Transverse colon (tissue), 4 donors: ENCODE data around the gene RELT. TPM values are rescaled to one million over a fixed set of nuclear protein-coding genes. Genes with fewer than 3 reads are reported as not detected.

Experiments
- DNase-seq: peaks from one replicate; pipeline ENCODE4 v3.0.0-alpha.2; 2019
- H3K27ac ChIP-seq, 4 donors: fragments of 200-600 bp; sonication (generic); 2 replicates each; pipeline ENCODE4 v1.5.1; 2016 to 2018; ENCODE audit warnings: inconsistent platforms in 4 of 4
- H3K27me3 ChIP-seq: fragments of 200-600 bp; sonication (generic); 2 replicates; pipeline ENCODE4 v1.5.1; 2017; ENCODE audit warnings: inconsistent platforms
- H3K36me3 ChIP-seq, 4 donors: fragments of 200-600 bp; sonication (generic); 2 replicates each; pipeline ENCODE4 v1.5.1; 2017 to 2019; ENCODE audit warnings: inconsistent platforms in 4 of 4
- H3K4me1 ChIP-seq, 4 donors: fragments of 200-600 bp; sonication (generic); 2 replicates each; pipeline ENCODE4 v1.5.1; 2017 to 2020; ENCODE audit warnings: inconsistent platforms in 4 of 4
- H3K4me3 ChIP-seq, 4 donors: fragments of 200-600 bp; sonication (generic); 1 replicate in 1 of 4; 2 replicates in 3 of 4; pipeline versions ENCODE4 v1.5.1 to v1.6.1; 2017 to 2019; ENCODE audit warnings: inconsistent platforms in 4 of 4
- H3K9me3 ChIP-seq, 2 donors: fragments of 200-600 bp; sonication (generic); 2 replicates each; pipeline ENCODE4 v1.5.1; 2017 to 2019; ENCODE audit warnings: inconsistent platforms in 2 of 2
- EP300 ChIP-seq: sonication (generic); formaldehyde crosslinking; IDR thresholded peaks from one replicate; pipeline ENCODE4 v1.6.1; 2017; ENCODE audit warnings: antibody characterized with exemption, low read depth
- POLR2A ChIP-seq: fragments of 450-650 bp; IDR thresholded peaks from one replicate; pipeline ENCODE4 v1.6.1; 2016; ENCODE audit warnings: antibody characterized with exemption, mild to moderate bottlenecking, moderate library complexity
- POLR2AphosphoS5 ChIP-seq, 3 donors: sonication (generic); formaldehyde crosslinking; IDR thresholded peaks; one replicate each; pipeline ENCODE4 v1.6.1; 2016; ENCODE audit warnings: antibody characterized with exemption in 3 of 3
- WGBS, 2 donors: methylation state at CpG; one replicate each; pipeline ENCODE4 v1.1.5; 2018; ENCODE audit warnings: low coverage in 1 of 2; 5-methylcytosine and 5-hydroxymethylcytosine counted together
- in situ Hi-C, 4 donors: fragments of 200-750 bp; cut with MboI; loops; one replicate each; pipeline versions ENCODE4 v1.15.0 to v1.15.1; 2017; ENCODE audit warnings: low sequenced_read_pairs in 3 of 4, low pct_ligation_motif_present in 1 of 4, low pct_unique_long_range_greater_than_20kb in 1 of 4
- intact Hi-C: fragments of 100-400 bp; cut with DNase I; formaldehyde crosslinking; loops from one replicate; pipeline ENCODE4 v1.15.1; 2023; ENCODE audit warnings: low total_unique reads
- total RNA-seq, 4 donors: library from RNA; depleted of rRNA; stranded (reverse); fragments of >200 nt; gene quantifications; one replicate each; pipeline ENCODE4 v1.1.0, GENCODE V29; 2016
- TF ChIP-seq, protein P1 (sequence below), 5 experiments: fragments of 200-600 bp in 3 of 5; fragments of 450-650 bp in 2 of 5; sonication (generic) in 3 of 5; IDR thresholded peaks; 1 replicate in 2 of 5; 2 replicates in 3 of 5; pipeline ENCODE4 v1.5.1; 2016 to 2017; ENCODE audit warnings: antibody characterized with exemption in 5 of 5, inconsistent platforms in 3 of 5, mild to moderate bottlenecking in 2 of 5, moderate library complexity in 1 of 5

Gene RELT
- total RNA-seq, 4 donors from 2014 or later: 2.0 to 10.1 (median 6.1) TPM

DNA sequence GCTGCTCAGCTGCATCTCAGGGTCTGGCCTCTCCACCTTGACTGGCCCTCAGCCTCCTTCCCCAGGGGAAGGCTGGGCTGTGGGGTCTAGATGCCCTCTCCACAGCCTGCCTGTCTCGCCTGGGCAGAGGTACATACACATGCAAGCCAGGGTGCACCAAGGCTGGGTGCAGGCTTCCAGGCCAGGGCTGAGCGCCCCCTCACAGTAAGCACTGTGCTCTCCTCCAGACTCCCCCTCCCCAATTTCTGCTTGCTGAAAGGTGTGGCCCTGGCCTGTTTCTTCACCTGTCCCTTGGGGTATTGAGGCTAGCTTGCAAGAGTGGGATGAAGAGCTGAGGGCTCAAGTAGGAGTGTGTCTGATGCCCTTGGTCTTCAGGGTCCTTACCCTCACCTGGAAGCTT is 22.5 kb downstream of the RELT start:
- Histone ChIP-seq H3K27ac (no peak overlapping the region), H3K4me1 (no peaks in the 10 kb centered on the region), H3K4me3 (no peak overlapping the region), H3K27me3 (no peaks in the 10 kb centered on the region), H3K9me3 (no peaks in the 10 kb centered on the region), H3K36me3 (no peaks in the 10 kb centered on the region)
- intact Hi-C loops (no loop called here), in situ Hi-C loops (loop anchor here in 1 of 4 donors (10.0 kb wide), 1 partner anchor 54 kb away; no protein-coding TSS in a partner anchor)
- 96% methylated on average over 2 of the region's 2 CpGs; no CpG with 5 or more reads in 1 of the 2 donors for WGBS, 2 donors
- no peak for TF ChIP-seq POLR2AphosphoS5 (IDR thresholded peaks at IDR 0.05)
- TF ChIP-seq EP300: no peak
- TF ChIP-seq, protein P1, sequence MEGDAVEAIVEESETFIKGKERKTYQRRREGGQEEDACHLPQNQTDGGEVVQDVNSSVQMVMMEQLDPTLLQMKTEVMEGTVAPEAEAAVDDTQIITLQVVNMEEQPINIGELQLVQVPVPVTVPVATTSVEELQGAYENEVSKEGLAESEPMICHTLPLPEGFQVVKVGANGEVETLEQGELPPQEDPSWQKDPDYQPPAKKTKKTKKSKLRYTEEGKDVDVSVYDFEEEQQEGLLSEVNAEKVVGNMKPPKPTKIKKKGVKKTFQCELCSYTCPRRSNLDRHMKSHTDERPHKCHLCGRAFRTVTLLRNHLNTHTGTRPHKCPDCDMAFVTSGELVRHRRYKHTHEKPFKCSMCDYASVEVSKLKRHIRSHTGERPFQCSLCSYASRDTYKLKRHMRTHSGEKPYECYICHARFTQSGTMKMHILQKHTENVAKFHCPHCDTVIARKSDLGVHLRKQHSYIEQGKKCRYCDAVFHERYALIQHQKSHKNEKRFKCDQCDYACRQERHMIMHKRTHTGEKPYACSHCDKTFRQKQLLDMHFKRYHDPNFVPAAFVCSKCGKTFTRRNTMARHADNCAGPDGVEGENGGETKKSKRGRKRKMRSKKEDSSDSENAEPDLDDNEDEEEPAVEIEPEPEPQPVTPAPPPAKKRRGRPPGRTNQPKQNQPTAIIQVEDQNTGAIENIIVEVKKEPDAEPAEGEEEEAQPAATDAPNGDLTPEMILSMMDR (IDR thresholded peaks at IDR 0.05): no peak
- no peak for TF ChIP-seq POLR2A
- DNase-seq: no peak

DNA sequence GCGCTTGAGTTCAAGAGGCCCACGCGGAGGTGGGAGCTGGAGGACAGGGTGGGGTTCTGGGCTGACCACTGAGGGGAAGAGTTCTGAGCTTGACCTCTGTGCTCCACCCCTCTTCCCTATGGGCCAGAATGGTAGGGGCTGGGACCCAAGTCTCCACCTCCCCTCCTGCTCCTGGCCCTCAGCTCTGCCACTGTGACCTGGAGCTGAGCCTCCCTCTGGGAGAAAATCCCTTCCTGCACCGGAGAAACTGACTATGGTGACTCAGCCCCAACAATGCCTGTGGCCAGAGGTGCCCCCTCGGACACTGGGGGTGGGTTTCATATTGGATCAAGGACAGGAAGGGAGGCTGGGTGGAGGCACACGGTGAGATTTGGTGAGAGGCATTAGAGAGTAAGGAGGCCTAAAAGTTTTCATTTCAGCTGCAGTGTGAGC is 23.0 kb downstream of the RELT start:
- 88% methylated on average over 6 of the region's 6 CpGs; no CpG with 5 or more reads in 1 of the 2 donors for WGBS, 2 donors
- H3K4me1 ChIP-seq: no peaks in the 10 kb centered on the region
- in situ Hi-C loops: loop anchor here in 1 of 4 donors (10.0 kb wide), 1 partner anchor 54 kb away; no protein-coding TSS in a partner anchor
- TF ChIP-seq, protein P1 (IDR thresholded peaks at IDR 0.05): no peak
- no peak for TF ChIP-seq POLR2A
- no peak for TF ChIP-seq POLR2AphosphoS5 (IDR thresholded peaks at IDR 0.05)
- no peak for TF ChIP-seq EP300
- no peaks in the 10 kb centered on the region for H3K36me3 ChIP-seq
- no peak overlapping the region for H3K4me3 ChIP-seq
- intact Hi-C loops: no loop called here
- H3K27me3 ChIP-seq: no peaks in the 10 kb centered on the region
- no peak for DNase-seq
- no peak overlapping the region for H3K27ac ChIP-seq
- H3K9me3 ChIP-seq: no peaks in the 10 kb centered on the region

DNA sequence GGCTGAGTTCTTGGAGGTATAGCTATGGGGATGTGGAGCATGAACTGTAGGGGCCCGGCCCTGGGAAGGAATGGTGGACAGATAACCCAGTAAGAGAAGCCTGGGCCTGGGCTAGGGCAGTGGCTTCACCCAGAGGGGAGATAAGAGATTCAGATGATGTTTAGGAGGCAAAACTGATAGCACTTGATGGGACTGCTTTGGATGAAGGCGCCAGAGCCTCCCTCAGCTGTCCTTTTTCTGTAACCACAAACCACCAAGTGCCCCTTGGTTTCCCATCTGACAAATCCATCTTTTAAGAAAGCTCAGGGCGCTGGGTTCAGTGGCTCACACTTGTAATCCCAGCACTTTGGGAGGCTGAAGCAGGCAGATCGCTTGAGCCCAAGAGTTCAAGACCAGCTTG is 23.4 kb downstream of the RELT start:
- H3K4me1 ChIP-seq: no peaks in the 10 kb centered on the region
- no peak for DNase-seq
- no peaks in the 10 kb centered on the region for H3K36me3 ChIP-seq
- H3K27ac ChIP-seq: no peak overlapping the region
- 89 to 90% methylated on average over 2 to 4 of the region's 4 CpGs for WGBS, 2 donors
- TF ChIP-seq POLR2A (no peak), EP300 (no peak), POLR2AphosphoS5 (IDR thresholded peaks at IDR 0.05) (no peak)
- TF ChIP-seq, protein P1 (IDR thresholded peaks at IDR 0.05): no peak
- in situ Hi-C loops (loop anchor here in 3 of 4 donors (10.0 kb wide), 2 partner anchors 55 to 265 kb away; no protein-coding TSS in a partner anchor), intact Hi-C loops (no loop called here)
- no peaks in the 10 kb centered on the region for H3K27me3 ChIP-seq
- no peaks in the 10 kb centered on the region for H3K9me3 ChIP-seq
- H3K4me3 ChIP-seq: no peak overlapping the region

DNA sequence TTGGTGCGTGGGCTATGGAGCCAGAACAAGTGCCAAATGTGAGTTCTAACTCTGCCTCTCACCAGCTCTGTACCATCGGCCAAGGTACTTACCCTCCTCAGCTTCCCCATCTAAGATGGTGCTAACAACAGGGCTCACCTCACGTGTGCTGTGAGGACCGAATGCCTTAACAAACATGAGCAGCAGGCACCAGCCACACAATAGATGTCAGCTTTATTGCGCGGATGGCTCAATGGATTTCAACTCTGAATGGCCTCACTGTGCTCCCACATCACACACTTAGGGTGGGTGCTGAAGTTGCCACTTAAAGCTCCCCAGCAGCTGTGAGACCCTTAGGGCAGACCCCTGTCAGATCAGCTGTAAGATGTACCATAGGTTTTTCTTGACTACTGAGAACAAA is 24.1 kb downstream of the RELT start:
- Histone ChIP-seq H3K4me3 (no peak overlapping the region), H3K9me3 (no peaks in the 10 kb centered on the region), H3K36me3 (no peaks in the 10 kb centered on the region), H3K4me1 (no peaks in the 10 kb centered on the region), H3K27ac (no peak overlapping the region), H3K27me3 (no peaks in the 10 kb centered on the region)
- intact Hi-C loops (no loop called here), in situ Hi-C loops (loop anchor here in 2 of 4 donors (10.0 kb wide), 1 partner anchor 265 kb away; no protein-coding TSS in a partner anchor)
- DNase-seq: no peak
- TF ChIP-seq EP300 (no peak), POLR2A (no peak), POLR2AphosphoS5 (IDR thresholded peaks at IDR 0.05) (no peak)
- TF ChIP-seq, protein P1 (IDR thresholded peaks at IDR 0.05): no peak
- WGBS, 2 donors: 86 to 87% methylated on average over 1 to 6 of the region's 6 CpGs
